HG02943 (cell line): Measurements from ENCODE around the gene GPALPP1.
"Not testable (repeated sequence)": the region's sequence is repeated elsewhere in the genome, so short reads cannot be mapped to it uniquely, and the experiment has no call there.

ENCODE experiments used
- ATAC-seq: cut with Tn5 transposase; IDR thresholded peaks from one replicate; pipeline ENCODE4 v1.9.1; 2021; ENCODE audit warnings: mild to moderate bottlenecking, low read depth, moderate library complexity; ENCODE audit not compliant: unreplicated experiment

GPALPP1 gene

DNA sequence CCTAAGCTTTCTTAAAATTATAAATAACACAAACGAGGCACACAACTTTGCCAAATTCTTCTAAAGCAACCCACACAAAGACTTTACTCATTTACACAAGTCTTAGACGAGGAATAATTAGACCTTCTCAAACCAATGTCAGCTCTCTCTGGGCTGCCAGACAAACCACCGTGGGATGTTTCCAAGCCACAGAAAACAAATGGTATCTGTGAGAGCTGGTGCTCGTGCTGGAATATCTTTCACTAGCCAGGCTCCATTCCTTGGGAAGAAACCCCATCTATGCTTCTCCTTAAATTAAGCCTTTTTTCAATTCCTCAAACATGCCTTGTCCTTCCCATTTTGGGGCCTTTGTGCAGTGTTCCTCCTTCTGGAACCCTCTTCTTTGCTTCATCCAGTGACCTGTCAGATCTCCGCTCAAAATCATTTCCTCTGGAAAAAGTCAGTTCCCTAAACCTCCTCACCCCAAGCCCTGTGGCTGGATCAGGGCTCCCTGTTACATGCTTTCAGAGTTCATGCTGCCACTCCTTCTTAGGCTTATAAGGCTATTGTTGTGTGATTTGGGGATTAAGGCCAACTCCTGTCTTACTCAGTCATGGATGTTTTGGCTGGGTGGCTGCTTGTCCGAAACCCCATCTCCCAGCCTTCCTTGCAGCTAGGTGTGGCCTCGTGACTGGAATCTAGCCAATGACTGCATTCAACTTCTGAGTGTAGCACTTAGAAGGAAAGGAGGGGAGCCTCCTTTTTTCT is 66.7 kb downstream of the GPALPP1 start:
- no peak for ATAC-seq

DNA sequence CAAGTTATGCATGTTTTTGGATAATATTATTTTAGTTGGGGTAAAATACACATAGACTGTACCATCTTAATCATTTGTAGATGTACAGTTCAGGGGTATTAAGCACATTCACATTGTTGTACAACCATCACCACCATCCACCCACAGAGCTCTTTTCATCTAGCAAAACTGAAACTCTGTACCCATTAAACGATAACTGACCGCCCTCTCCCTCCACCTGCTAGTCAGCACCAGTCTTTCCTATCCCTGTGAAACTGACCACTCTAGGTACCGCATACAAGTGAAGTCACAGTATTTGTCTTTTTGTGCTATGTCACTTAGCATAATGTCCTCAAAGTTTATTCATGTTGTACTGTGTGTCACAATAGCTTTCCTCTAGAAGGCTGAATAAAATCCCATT is 70.7 kb downstream of the GPALPP1 start:
- no peak for ATAC-seq

DNA sequence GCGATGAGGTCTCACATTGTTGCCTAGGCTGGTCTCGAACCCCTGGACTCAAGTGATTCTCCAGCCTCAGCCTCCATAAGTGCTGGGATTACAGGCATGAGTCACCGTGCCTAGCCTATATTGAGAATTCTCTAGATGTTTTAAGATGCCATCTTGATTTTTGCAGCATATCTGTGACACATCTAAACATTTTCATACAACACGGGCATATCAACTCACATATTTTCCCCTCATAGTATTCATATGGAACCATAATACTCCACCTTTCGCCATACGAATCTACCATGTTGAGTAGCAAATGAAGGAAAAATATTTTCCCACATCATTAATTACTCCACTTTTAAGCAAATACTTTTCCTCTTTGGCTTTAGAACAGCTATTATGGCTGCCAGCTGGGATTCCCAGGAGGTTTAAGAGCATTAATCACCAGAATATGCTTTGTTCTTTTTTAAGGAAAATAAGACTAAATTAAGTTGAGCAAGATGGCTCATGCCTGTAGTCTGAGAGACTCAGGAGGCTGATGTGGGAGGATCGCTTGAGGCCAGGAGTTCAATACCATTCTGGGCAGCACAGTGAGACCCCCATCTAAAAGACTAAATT is 74.0 kb downstream of the GPALPP1 start:
- ATAC-seq, result no peak

DNA sequence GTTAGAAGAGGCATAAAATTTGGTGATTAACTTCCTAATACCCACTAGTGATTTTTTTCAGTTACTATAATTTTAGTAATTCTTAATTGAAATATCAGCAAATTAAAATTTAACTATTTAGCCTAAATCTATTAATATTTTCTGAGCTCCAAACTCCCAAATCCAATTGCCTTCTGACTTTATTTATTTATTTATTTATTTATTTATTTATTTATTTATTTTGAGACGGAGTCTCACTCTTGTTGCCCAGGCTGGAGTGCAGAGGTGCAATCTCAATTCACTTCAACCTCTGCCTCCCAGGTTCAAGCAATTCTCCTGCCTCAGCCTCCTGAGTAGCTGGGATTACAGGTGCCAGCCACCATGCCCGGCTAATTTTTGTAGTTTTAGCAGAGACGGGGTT is 74.6 kb downstream of the GPALPP1 start:
- ATAC-seq, result not testable (repeated sequence)

DNA sequence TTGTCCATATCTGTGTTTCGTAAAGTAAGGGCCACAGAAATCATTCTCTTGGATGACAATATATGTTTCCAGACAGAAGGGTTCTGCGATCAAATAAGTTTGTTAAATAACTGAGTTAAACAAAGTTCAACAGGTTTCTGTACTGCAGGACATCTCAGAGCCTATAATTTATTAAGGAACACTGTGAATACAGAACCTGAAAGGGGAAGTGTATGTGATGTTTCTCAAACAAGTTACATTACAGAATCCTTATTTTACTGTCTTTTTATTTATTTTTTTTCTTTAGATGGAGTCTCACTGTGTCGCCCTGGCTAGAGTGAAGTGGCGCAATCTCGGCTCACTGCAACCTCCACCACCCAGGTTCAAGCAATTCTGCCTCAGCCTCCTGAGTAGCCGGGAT is 75.6 kb downstream of the GPALPP1 start:
- ATAC-seq, result no peak

DNA sequence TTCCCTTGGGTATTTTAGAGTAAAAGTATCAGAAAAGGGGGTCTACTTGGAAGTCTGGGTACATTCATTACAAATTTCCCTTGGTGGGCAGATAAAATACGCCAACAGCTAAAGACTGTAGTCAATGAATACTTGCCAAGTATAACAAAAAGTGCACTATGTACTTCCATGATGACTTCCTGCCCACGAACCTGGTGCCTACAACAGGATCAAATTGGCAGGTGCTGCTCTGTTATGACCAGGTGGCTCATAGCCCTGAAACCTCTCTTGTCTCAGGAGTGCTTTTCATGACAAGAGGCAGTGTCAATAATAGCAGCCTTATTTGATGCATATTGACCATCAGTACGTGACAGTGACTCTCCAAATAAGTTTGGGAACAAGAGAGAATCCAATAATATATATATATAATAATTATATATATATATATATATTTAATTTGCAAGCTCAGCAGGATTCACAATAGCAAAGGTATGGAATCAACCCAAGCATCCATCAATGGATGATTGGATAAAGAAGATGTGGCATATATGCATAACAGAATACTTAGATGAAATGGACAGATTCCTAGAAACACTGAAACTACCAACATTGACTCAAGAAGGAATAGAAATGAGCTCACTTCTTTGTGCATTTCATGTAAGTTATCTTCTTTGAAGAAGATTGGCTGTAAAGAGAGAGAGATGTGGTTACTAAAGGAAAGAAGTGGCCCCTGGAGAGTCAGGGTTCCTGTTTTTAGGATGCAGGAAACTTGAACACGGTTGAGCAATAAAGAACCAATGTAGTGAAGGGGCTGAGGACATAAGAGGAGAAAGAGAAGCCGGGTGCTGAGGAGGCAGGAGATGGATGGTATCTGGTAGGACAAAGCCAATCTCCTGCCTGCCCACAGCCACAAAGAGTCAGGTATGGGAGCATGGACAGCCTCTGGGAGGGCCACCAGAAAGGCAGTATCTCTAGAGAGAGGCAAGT is 79.0 kb downstream of the GPALPP1 start:
- ATAC-seq, result no peak

DNA sequence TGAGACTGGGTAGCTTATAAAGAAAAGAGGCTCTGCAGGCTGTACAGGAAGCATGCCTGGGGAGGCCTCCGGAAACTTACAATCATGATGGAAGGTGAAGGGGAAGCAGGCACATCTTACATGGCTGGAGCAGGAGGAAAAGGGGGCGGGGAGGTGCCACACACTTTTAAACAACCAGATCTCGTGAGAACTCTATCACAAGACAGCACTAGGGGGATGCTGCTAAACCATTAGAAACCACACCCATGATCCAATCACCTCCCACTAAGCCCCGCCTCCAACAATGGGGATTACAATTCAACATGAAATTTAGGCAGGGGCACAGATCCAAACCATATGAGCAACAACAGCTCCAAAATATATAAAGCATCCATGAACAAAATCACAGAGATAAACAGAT is 84.5 kb downstream of the GPALPP1 start:
- no peak for ATAC-seq

DNA sequence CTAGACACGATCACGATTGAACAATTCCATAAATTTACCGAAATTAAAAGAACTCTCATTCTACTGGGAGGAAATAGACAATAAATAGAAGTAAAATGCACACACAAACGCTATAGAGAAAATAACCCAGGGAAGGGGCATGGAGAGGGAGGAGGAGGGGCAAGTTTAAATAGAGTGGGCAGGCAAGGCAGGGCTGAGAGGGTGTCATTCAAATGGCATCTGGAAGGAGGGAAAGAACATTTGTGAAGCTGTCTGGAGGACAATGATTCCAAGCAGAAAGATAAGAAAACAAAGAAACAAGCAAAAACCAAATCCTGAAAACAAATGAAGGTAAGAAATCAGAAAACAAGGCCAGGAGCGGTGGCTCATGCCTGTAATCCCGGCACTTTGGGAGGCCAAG is 85.4 kb downstream of the GPALPP1 start:
- ATAC-seq, result no peak

DNA sequence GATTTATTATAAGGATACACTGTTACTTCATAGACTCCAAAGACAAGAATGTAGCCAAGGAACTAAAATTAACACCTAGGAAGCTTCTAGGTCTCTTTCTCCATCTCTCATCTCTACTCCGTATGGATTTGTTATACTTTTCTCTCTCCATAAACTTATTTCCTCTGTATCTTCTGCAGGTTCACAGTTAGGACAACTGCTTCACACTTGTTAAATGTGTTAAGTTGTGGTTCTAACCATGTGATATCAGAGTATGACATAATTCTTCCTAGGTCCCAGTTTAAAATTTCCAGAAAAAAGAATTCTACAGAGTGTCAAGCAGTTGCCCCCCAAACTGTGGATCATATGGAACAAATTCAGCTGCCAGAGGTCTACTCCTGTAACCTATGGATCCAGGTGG is 88.7 kb downstream of the GPALPP1 start:
- no peak for ATAC-seq
